Gastrocnemius medialis (tissue), 4 donors: ENCODE results near the gene MARK2.

Experiments used
- CTCF ChIP-seq, 5 experiments: fragments of 450-650 bp in 3 of 5; fragments of 200-600 bp in 2 of 5; sonication (generic) in 2 of 5; IDR thresholded peaks in 4 of 5; conservative IDR thresholded peaks in 1 of 5; 1 replicate in 4 of 5; 2 replicates in 1 of 5; pipeline ENCODE4 v1.5.1; 2016 to 2019; ENCODE audit warnings: antibody characterized with exemption in 5 of 5, mild to moderate bottlenecking in 3 of 5, moderate library complexity in 3 of 5
- POLR2A ChIP-seq, 2 donors: fragments of 450-650 bp; IDR thresholded peaks; one replicate each; pipeline ENCODE4 v1.6.1; 2017; ENCODE audit warnings: antibody characterized with exemption in 2 of 2, mild to moderate bottlenecking in 2 of 2, moderate library complexity in 2 of 2

DNA sequence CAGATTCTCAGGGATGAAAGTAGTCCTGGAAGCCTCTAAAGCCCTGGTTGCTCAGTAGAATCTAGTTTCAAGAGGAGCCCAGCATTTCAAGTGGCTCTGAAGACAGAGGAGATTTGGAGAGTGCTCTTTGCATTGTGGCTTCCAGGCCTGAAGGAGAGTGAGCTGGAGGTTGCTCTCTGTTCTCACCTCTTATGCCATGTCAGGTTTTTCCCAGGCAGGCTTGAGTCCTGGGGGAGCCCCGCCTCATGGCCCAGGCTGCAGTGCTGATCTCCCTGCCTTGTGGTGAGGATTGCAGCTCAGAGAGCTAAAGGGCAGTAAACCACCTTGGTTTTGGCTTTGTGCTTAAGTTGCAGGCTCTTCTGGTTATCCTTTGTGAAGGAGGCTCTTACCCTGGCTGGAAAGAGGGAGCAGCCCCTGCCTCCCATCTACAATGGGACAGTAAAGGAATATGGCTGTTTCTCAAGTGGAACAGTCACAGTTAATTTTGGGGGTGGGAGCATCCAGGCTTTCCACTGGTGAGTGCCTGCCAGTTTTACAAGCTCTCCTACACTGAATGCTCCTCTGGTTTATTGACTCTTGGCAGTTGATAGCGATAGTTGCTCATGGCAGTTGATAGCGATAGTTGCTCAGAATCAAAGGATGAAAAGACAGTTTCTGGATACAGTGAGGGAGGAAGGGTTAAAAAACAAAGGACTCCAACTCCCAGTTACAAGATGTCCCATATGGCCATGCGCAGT lies 45.5 kb downstream of the MARK2 start:
- no peak for TF ChIP-seq CTCF (IDR thresholded peaks at IDR 0.05 in 4 of 5, conservative IDR thresholded peaks at IDR 0.05 in 1 of 5)
- no peak for TF ChIP-seq POLR2A (IDR thresholded peaks at IDR 0.05)
